RWPE1 (cell line): ENCODE results near the gene CA4.

Source experiments
- CTCF ChIA-PET: fragments of 350-600 bp; sonication (Branson Sonifier 250); formaldehyde crosslinking; extraction: SDS; loops from one replicate; lab custom pipeline; 2021; lab: Yijun Ruan, JAX
- POLR2A ChIA-PET: fragments of 400-600 bp; formaldehyde crosslinking; extraction: SDS; loops from one replicate; lab custom pipeline; 2020; ENCODE audit warnings: antibody characterized with exemption; ENCODE audit not compliant: low non-redundant PET; lab: Yijun Ruan, JAX
- DNase-seq: peaks from one replicate; pipeline ENCODE4 v3.0.0; 2012; ENCODE audit warnings: low spot score
- H3K27ac ChIP-seq: fragments of 450-650 bp; 2 replicates; pipeline ENCODE4 v1.5.1; 2017
- CTCF ChIP-seq: fragments of 450-650 bp; conservative IDR thresholded peaks from 2 replicates; pipeline ENCODE4 v1.5.1; 2017; ENCODE audit warnings: low read depth, mild to moderate bottlenecking

The CA4 gene

GRCh38 chr17:60135151-60135950 lies 14.4 kb upstream of the CA4 start:
- CTCF ChIA-PET: no interaction called here
- POLR2A ChIA-PET: interaction anchor here (0.5 kb wide), 1 partner anchor 293 kb away, joined by 4 read pairs; no protein-coding TSS in a partner anchor
- H3K27ac ChIP-seq: peak overlapping the region; percentile 77
- peak; percentile 96 for DNase-seq
- TF ChIP-seq CTCF: no peak

GRCh38 chr17:60135951-60136666 lies 13.7 kb upstream of the CA4 start:
- no peak overlapping the region for H3K27ac ChIP-seq
- POLR2A ChIA-PET: no interaction called here
- TF ChIP-seq CTCF: no peak
- no peak for DNase-seq
- CTCF ChIA-PET: interaction anchor here (0.8 kb wide), 1 partner anchor 51 kb away, joined by 3 read pairs; no protein-coding TSS in a partner anchor

- TF ChIP-seq CTCF: no peak
- POLR2A ChIA-PET: no interaction called here
- CTCF ChIA-PET: interaction anchor here (0.6 kb wide), 1 partner anchor 344 kb away, joined by 5 read pairs; no protein-coding TSS in a partner anchor
- H3K27ac ChIP-seq: no peak overlapping the region
- DNase-seq: no peak
Measured at GRCh38 chr17:60137731-60138130, 12.0 kb upstream of the CA4 start.

- DNase-seq: no peak
- no peak overlapping the region for H3K27ac ChIP-seq
- POLR2A ChIA-PET: interaction anchor here (0.5 kb wide), 1 partner anchor 9 kb away, joined by 9 read pairs; no protein-coding TSS in a partner anchor
- no peak for TF ChIP-seq CTCF
- CTCF ChIA-PET: interaction anchor here (0.7 kb wide), 1 partner anchor 814 kb away, joined by 5 read pairs; no protein-coding TSS in a partner anchor
Measured at GRCh38 chr17:60138769-60139437, 10.9 kb upstream of the CA4 start.

GRCh38 chr17:60139438-60140285 lies 10.1 kb upstream of the CA4 start:
- POLR2A ChIA-PET: no interaction called here
- peak; percentile 57 for DNase-seq
- no peak overlapping the region for H3K27ac ChIP-seq
- TF ChIP-seq CTCF: peak; percentile 84
- CTCF ChIA-PET: interaction anchor here (0.6 to 1.3 kb wide), 9 partner anchors 17 to 815 kb away, joined by 3 to 5 read pairs (median 3); no protein-coding TSS in a partner anchor
